ENCODE measurements around the gene COL5A3. TPM values are rescaled to one million over a fixed set of nuclear protein-coding genes. Genes with fewer than 3 reads are reported as not detected.

COL5A3 gene
- total and polyA plus RNA-seq, 8 donors: 4.5 to 21.9 (median 6.3) TPM

- H3K4me3 ChIP-seq: no peak overlapping the region
- H3K27me3 ChIP-seq: peaks cover 0 to 46% of the 10 kb centered on the region in 2 donors
- H3K27ac ChIP-seq: no peak overlapping the region
- intact Hi-C loops (cut with DNase I): no loop called here
- no peaks in the 10 kb centered on the region for H3K4me1 ChIP-seq
- TF ChIP-seq, protein P1, sequence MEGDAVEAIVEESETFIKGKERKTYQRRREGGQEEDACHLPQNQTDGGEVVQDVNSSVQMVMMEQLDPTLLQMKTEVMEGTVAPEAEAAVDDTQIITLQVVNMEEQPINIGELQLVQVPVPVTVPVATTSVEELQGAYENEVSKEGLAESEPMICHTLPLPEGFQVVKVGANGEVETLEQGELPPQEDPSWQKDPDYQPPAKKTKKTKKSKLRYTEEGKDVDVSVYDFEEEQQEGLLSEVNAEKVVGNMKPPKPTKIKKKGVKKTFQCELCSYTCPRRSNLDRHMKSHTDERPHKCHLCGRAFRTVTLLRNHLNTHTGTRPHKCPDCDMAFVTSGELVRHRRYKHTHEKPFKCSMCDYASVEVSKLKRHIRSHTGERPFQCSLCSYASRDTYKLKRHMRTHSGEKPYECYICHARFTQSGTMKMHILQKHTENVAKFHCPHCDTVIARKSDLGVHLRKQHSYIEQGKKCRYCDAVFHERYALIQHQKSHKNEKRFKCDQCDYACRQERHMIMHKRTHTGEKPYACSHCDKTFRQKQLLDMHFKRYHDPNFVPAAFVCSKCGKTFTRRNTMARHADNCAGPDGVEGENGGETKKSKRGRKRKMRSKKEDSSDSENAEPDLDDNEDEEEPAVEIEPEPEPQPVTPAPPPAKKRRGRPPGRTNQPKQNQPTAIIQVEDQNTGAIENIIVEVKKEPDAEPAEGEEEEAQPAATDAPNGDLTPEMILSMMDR (IDR thresholded peaks at IDR 0.05): no peak
- ATAC-seq (no peak), DNase-seq (no peak)
- H3K9me3 ChIP-seq: no peaks in the 10 kb centered on the region
- no peaks in the 10 kb centered on the region for H3K36me3 ChIP-seq
Measured at GRCh38 chr19:9969688-9969975, 40.7 kb downstream of the COL5A3 start.

DNA sequence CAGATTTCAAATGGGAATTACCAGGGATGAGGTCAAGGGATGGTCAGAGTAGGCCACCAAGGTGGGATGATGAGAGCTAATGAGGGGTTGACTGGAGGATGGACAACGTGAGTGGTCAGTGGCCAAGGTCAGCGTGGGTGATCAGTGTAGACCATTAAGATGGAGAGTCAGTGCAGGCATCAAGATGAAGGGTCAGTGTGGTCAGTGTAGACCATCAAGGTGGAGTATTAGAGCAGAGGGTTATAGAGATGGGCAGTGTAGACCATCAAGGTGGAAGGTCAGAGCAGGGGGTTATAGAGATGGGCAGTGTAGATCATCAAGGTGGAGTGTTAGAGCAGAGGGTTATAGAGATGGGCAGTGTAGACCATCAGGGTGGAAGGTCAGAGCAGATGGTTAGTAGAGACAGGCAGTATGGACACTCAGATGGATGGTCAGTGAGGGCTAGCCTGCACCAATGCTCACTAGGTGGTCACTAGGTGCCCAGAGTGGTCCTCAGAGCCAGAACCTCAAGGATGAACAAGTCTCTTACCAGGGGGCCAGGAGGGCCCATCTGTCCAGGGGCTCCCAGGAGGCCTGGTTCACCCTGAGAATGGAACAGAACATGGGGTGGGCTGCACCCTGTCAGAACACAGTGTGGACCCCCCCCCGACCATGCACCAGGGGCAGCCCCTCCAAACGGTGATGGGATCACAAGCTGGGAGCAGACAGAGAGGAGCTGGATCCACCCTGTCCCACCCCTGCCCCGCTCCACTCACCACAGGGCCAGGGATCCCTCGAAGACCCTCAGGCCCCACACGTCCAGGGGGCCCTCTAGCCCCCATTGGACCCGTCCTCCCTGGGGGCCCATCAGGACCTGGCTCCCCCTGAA lies 41.2 kb downstream of the COL5A3 start:
- Histone ChIP-seq H3K27ac (no peak overlapping the region), H3K4me3 (no peak overlapping the region), H3K36me3 (no peaks in the 10 kb centered on the region), H3K4me1 (no peaks in the 10 kb centered on the region), H3K27me3 (peaks cover 0 to 52% of the 10 kb centered on the region in 2 donors), H3K9me3 (no peaks in the 10 kb centered on the region)
- no peak for DNase-seq
- intact Hi-C loops (cut with DNase I): no loop called here
- TF ChIP-seq, protein P1 (IDR thresholded peaks at IDR 0.05): no peak
- ATAC-seq: no peak

- DNase-seq (no peak), ATAC-seq (no peak)
- H3K4me3 ChIP-seq: no peak overlapping the region
- peaks cover 0 to 69% of the 10 kb centered on the region in 2 donors for H3K27me3 ChIP-seq
- H3K9me3 ChIP-seq: no peaks in the 10 kb centered on the region
- TF ChIP-seq, protein P1 (IDR thresholded peaks at IDR 0.05): no peak
- no peak overlapping the region for H3K27ac ChIP-seq
- H3K36me3 ChIP-seq: no peaks in the 10 kb centered on the region
- no peaks in the 10 kb centered on the region for H3K4me1 ChIP-seq
- intact Hi-C loops (cut with DNase I): no loop called here
Measured at GRCh38 chr19:9967326-9967725, 43.0 kb downstream of the COL5A3 start.

DNA sequence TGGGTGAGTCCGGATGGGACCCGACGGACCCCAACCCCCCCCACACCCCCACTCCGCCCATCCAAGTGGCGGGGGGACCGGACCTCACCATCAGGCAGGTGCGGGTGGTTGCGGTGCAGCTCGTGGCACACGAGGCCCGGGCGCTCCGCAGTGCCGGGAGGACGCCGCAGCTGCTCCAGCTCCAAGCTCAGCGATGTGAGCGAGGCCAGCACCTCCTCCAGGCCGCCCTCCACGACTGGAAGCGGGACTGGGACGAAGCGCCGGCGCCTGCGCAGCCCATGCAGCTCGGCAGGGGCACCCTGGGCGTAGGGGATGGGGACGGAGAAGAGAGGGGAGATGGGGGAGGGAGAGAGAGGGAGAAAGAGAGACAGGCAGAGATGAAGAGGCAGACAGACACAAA lies 43.9 kb downstream of the COL5A3 start:
- ATAC-seq (no peak), DNase-seq (no peak)
- H3K4me1 ChIP-seq: no peaks in the 10 kb centered on the region
- no peaks in the 10 kb centered on the region for H3K36me3 ChIP-seq
- H3K27ac ChIP-seq: no peak overlapping the region
- intact Hi-C loops (cut with DNase I): no loop called here
- peaks cover 0 to 77% of the 10 kb centered on the region in 2 donors for H3K27me3 ChIP-seq
- TF ChIP-seq, protein P1 (IDR thresholded peaks at IDR 0.05): no peak
- H3K9me3 ChIP-seq: no peaks in the 10 kb centered on the region
- no peak overlapping the region for H3K4me3 ChIP-seq

GRCh38 chr19:9966024-9966423 lies 44.3 kb downstream of the COL5A3 start:
- H3K4me3 ChIP-seq: no peak overlapping the region
- DNase-seq (no peak), ATAC-seq (no peak)
- H3K36me3 ChIP-seq: no peaks in the 10 kb centered on the region
- TF ChIP-seq, protein P1 (IDR thresholded peaks at IDR 0.05): no peak
- H3K4me1 ChIP-seq: no peaks in the 10 kb centered on the region
- peaks cover 0 to 81% of the 10 kb centered on the region in 2 donors for H3K27me3 ChIP-seq
- H3K27ac ChIP-seq: no peak overlapping the region
- intact Hi-C loops (cut with DNase I): no loop called here
- no peaks in the 10 kb centered on the region for H3K9me3 ChIP-seq

Measured in left lung (tissue), 10 donors.